GM18498 (cell line): ENCODE data around the gene CKS1B.

Experiments used
- ATAC-seq: cut with Tn5 transposase; IDR thresholded peaks from one replicate; pipeline ENCODE4 v1.9.1; 2021; ENCODE audit warnings: mild to moderate bottlenecking, moderate library complexity; ENCODE audit not compliant: unreplicated experiment

CKS1B gene

GRCh38 chr1:154974102-154974807, at the start of gene CKS1B:
TSS of gene CKS1B (plus strand) at chr1:154974681. CDS start at chr1:154974746, 65 bp downstream.
- peak; percentile 76 for ATAC-seq

DNA sequence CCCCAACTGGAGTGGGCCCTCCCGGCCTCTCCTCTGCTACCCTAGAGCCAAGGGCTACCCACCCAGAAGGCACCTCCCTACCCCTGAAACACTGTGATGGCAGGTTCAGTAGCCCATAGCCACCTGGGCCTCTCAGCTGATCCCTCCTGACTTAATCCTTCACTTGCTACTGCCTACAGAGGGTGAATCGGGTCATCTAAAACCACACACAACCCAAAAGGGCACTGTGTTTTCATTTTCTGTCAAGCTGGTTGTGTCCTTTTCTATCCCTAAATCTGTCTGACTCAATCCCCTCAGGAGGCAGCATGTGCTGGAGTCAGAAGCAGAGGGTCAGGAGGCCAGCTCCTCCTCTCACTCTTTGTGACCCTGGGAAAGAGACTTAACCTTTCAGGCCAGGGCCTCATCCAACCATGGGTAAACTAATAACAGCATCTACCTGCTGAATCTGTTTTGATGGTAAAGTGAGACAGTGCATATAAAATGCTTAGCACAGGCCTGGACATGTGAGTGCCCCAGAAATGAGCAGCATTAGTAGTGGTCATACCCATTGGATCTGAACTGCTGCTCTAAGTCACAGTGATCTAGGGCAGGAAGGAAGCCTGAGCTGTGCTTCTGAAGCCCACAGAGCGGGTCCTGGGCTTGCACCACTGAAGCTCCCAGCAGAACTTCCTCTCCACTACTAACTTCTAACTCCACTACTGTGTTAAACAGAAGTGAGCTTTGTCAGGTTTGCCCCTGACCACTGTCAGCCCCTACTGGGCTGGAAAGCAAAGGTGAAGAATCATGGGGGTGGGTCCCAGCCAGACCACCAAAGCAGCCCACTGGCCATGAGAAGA, 48.9 kb upstream of the CKS1B start:
- ATAC-seq = no peak

DNA sequence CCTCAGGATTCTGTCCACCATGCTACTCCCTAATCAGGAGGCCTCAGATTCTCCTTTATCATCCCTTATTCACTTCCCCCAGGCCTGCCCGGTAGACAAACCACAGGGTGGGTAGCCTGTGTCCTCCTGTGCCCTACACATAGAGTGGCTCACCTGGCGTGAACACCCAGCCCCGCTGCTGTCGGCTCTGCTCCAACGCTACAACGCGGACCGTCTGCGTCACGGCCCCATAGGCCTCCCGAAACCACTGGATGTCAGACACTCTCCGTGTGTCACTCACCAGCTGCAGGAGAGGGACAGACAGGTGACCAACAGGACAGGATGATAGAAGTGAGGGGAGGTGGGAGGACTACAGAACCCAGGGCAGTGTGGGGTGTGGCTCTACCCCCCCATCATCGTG, 48.3 kb upstream of the CKS1B start:
- no peak for ATAC-seq

GRCh38 chr1:154931940-154932487, 42.5 kb upstream of the CKS1B start:
- ATAC-seq = no peak

DNA sequence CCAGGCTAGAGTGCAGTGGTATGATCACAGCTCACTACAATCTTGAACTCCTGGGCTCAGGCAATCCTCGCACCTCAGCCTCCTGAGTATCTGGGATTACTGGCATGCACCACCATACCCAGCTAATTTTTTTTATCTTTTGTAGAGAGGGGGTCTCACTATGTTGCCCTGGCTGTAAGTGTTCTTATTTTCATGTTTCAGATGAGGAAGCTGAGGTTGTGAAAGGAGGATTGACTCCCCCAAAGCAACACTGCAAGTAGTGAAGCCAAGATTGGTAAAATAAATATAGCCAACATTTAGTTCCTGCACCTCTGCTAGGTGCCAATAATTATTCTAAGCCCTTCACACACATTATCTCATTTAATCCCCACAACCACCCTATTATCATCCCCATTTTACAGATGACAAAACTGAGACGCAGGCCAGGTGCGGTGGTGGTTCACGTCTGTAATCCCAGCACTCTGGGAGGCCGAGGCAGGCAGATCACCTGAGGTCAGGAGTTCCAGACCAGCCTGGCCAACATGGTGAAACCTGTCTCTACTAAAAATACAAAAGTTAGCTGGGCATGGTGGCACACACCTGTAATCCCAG, 40.0 kb upstream of the CKS1B start:
- ATAC-seq = no peak

DNA sequence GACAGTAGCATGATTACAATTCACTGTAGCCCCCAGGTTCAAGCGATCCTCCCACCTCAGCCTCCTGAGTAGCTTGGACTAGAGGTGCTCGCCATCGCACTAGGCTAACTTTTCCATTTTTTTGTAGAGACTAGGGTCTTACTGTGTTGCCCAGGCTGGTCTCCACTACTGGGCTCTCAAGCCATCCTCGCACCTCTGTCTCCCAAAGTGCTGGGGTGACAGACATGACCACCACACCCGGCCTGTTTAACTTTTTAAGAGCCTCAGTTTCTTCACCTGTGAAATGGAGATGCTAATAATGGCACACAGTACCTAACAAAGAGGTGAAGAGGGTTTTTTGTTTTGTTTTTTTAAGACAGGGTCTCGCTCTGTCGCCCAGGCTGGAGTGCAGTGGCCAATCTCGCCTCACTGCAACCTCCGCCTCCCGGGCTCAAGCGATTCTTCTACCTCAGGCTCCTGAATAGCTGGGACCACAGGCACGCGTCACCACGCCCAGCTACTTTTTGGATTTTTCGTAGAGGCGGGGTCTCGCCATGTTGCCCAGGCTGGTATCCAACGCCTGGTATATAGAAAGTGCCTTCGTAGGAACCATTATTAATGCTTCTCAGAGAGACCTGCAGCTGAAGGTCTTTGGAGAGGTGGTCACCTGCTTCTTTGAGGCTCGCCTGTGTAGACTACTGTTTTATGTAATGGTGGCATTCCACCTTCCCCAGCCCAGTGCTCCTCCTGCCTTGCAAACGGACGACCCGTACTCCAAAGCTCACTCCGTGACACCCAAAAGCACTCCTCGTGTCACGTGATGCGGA, 38.5 kb upstream of the CKS1B start:
- no peak for ATAC-seq

DNA sequence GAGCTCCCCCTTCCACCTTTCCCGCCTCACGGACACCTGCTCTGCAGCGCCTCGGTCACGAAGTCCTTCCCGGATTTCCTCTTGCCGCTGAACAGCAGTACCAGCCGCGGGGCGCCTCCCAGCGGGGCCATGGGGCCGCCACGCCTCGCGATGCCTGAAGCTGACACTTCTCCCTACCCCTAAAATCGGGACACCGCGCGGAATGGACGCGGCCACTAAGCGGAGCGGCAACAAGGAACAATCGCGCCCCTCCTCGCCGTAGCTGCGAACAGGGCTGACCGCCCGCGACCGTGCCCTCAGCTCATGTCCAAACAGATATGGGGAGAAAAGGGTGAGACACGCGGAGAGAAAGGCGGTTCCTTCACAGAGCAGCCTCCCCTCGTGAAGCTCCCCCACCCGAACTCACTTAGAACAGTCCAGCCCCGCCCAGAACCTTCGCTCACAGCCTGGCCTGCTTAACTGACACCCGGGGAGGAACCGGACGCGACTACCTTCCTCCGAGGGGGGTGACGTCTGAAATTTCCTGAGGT, 37.9 kb upstream of the CKS1B start, which contains the start of gene PMVK:
PMVK (minus strand) TSS at position 165 of the 530 bp plus-strand sequence; CDS start at position 131, 34 bp downstream.
- ATAC-seq = peak; percentile 83

- ATAC-seq = peak; percentile 63
Measured at GRCh38 chr1:154937085-154937987, 37.1 kb upstream of the CKS1B start.

- no peak for ATAC-seq
Measured at GRCh38 chr1:154937988-154938386, 36.5 kb upstream of the CKS1B start.

DNA sequence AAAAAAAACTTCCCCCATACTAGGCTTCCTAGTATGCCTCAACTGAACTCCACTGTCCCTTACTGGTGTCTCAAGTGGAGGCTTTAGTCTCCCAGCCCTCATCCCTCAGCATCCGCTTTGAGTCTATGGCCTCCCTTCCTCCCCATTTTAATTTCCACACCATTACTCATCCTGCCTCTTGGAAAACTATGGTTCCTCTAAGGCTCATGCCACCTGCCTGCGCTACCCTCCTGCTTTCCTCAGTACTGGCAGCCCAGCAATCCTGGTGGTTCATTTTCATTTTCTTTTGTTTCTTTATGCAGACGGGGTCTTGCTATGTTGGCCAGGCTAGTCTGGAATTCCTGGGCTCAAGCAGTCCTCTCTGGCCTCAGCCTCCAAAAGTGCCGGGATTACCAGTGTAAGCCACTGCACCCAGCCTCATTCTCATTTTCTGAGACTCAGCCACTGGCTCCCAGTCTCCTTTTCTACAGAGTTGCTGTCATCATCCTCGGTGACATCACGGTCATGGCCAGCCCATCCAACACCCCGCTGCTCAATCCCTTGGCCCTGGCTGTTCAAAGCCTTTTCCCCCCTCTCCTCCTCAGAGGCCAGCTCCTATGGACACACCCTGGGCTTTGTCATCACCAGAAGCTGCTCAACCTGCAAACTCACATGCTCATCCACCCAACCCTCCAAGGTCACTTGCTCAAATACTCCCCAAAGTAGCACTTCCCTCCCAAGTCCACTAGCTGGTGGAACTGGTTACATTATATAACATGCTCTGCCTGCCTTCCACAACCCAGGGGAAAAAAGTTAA, 35.7 kb upstream of the CKS1B start:
- no peak for ATAC-seq

DNA sequence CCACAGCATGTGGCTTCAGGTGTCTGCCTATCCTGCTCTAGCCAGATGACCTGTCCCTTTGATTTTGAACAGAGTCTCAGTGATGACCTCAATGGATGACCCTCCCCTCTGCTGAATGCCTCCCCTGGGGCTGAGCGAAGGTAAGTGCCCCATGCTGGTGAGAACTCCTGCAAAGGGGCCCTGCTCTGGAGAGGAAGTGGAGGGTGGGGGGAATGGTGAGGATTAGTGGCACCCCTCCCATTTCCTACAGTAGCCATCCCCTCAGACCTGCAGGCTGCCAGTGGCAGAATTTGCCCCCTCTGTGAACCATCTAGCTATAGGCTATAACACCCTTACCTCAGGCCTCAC, 34.3 kb upstream of the CKS1B start:
- ATAC-seq = no peak

DNA sequence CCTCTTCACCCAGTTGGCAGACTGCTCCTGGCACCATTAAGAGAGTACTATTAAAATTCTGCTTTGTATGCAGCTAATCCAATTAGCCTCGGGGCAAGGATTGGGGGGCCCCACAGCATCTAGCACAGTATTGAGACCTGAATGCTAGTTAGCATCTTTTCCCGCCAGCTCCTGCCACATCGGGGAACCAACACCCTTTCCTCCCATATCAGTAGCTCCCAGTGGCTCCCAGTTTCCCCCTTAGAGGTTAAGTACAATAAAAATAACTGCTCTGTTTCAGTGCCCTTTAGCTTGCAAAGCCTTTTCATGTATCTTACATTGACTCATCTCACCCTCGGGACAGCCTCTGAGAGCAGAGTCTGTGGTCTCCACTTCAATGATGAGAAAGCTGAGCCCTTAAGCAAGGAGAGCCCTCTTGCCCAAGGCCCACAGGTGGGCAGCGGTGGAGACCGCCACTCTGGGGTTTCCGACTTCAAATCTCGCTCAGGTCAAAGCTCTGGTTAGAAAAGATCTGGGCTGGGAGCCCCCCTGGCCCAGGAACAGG, 33.8 kb upstream of the CKS1B start:
- no peak for ATAC-seq

DNA sequence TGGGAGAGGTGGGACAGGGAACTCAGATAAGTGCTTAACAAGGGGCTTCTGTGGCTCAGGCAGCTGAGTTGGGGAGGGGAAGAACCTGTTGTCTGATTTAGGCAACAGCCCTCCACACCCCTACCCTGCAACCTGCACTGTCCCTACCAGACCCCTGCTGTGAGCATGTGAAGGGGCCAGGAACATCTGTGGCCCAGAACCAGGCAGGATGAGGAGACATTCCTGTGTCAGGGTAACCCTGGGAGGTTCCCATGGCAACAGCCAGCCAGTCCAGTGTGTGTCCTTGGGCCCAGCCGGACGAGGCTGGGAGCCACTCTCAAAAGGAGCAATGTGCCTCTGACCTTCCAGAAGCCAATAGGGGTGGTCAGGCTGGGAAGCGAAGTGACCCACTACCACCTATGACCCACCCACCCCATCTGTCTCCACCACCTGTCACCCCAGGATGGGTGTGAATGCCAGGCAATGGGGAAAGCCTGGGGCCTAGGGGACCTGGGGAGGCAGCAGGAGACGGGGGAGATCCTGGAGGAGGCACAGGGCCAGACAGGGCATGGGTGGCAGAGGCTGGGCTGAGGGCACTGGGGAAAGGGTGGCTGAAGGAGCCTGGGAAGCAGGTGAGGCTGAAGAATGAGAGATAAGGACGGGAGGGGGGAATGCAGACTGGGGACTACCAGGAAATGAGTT, 33.0 kb upstream of the CKS1B start:
- no peak for ATAC-seq

DNA sequence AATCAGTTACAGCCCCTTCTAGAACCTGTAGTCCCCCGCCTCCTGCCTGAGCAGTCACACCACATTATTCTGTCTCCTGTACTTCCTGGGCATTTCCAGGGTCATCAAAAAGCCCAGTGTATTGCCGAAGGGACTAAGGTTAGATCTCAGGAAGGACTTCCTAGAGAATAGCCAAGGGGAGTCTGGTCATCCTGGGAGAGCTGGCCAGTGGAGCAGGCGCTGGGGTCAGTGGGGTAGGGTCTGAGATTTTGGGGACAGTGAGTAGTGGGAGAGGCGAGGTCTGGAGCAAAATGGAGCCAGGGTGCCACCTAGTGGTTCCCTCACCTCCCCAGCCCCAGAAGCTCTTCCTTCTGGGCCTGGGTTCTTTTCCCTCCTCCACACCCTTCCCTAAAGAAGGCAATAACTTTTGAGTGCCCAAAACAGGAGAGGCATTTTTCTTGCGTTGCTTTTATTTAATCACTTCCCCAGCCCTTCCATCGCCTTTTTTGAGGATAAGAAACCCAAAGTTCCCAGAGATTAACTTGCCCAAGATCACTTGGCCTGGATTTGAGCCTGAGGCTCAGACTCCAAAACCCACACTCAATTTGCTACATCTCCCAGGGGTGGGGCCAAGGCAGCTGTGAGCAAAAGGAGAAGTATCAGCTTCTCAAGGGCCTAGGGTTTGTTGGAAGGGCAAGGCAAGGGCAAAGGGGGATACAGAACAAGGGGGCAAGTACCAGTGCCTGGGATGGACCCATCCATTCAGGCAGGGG, 30.7 kb upstream of the CKS1B start:
- ATAC-seq = no peak

DNA sequence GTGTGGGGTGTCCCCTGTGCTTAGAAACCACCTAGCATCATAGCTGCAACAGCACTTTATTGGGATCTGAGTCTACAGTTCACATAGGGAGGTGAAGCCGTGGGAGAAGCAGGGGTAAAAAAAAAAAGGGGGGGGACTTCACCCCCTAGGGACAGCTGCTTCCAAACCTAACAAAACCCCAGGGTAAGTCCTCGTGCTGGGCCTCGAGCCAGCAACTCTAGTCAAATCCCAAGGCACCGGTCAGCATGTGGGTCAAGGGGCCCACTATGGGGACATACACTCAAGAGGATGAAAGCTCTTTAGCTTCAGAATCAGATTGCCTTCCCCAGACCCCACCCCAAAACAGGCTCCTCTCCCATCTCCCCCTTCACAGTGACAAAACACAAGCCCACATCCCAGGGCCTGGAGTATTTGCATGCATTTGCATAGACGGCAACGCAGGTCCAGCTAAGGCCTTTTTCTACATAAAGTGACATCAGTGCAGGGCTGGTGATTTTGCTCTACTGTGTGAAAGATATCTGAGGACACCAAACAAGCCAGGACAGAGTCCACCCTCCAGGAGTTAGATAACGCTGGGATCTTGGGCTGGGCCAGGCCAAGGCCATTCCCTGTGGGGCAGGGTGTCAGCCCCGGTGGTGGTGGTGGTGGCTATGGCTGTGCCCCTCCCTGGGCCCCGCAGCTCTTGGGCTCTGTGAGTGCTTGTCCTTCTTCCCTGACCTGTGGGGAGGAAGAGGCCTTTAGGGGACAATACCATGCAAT, 29.9 kb upstream of the CKS1B start:
- no peak for ATAC-seq
